Measurements from ENCODE around the gene USP47.

Gene USP47

GRCh38 chr11:11988099-11988651 is 146.4 kb downstream of the USP47 start:
- no peak overlapping the region for H3K4me3 ChIP-seq (replicated peaks; ENCODE audit: low read depth, low read length)
- peak; percentile 52 for DNase-seq (ENCODE audit: low read depth)
- TF ChIP-seq, protein P1, sequence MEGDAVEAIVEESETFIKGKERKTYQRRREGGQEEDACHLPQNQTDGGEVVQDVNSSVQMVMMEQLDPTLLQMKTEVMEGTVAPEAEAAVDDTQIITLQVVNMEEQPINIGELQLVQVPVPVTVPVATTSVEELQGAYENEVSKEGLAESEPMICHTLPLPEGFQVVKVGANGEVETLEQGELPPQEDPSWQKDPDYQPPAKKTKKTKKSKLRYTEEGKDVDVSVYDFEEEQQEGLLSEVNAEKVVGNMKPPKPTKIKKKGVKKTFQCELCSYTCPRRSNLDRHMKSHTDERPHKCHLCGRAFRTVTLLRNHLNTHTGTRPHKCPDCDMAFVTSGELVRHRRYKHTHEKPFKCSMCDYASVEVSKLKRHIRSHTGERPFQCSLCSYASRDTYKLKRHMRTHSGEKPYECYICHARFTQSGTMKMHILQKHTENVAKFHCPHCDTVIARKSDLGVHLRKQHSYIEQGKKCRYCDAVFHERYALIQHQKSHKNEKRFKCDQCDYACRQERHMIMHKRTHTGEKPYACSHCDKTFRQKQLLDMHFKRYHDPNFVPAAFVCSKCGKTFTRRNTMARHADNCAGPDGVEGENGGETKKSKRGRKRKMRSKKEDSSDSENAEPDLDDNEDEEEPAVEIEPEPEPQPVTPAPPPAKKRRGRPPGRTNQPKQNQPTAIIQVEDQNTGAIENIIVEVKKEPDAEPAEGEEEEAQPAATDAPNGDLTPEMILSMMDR (IDR thresholded peaks at IDR 0.05; ENCODE audit: low read length, missing control alignments), result no peak

DNA sequence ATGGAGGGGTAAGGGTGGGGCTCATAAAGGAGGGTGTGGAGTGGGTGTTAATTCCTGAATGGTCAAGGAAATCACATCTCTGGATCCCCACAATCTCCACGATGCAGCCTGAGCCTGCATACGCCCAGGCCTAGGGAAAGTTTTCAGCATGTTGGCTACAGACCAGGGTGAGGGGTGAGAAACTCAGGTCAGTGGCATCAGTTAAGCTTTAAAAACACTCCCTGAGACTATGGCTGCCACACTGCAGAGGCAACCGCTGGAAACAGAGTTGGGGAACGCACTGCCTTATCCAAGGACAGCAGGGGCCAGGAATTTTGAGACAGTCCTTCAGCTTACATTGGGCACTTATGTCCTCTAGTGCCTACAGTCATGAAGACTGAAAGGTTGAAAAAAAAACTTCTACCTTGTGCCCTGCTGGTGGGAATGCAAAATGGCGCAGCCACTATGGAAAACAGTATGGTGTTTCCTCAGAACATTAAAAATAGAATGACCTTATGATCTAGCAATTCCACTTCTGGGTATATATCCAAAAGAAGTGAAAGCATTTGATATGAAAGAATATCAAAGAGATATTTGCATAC is 147.0 kb downstream of the USP47 start:
- TF ChIP-seq, protein P1 (IDR thresholded peaks at IDR 0.05; ENCODE audit: low read length, missing control alignments), result peak; percentile 19
- no peak for DNase-seq (ENCODE audit: low read depth)
- no peak overlapping the region for H3K4me3 ChIP-seq (replicated peaks; ENCODE audit: low read depth, low read length)

- H3K4me3 ChIP-seq (replicated peaks; ENCODE audit: low read depth, low read length), result no peak overlapping the region
- TF ChIP-seq, protein P1 (IDR thresholded peaks at IDR 0.05; ENCODE audit: low read length, missing control alignments), result no peak
- DNase-seq (ENCODE audit: low read depth), result peak; percentile 75
Observed at GRCh38 chr11:11989774-11990744, 148.3 kb downstream of the USP47 start.

DNA sequence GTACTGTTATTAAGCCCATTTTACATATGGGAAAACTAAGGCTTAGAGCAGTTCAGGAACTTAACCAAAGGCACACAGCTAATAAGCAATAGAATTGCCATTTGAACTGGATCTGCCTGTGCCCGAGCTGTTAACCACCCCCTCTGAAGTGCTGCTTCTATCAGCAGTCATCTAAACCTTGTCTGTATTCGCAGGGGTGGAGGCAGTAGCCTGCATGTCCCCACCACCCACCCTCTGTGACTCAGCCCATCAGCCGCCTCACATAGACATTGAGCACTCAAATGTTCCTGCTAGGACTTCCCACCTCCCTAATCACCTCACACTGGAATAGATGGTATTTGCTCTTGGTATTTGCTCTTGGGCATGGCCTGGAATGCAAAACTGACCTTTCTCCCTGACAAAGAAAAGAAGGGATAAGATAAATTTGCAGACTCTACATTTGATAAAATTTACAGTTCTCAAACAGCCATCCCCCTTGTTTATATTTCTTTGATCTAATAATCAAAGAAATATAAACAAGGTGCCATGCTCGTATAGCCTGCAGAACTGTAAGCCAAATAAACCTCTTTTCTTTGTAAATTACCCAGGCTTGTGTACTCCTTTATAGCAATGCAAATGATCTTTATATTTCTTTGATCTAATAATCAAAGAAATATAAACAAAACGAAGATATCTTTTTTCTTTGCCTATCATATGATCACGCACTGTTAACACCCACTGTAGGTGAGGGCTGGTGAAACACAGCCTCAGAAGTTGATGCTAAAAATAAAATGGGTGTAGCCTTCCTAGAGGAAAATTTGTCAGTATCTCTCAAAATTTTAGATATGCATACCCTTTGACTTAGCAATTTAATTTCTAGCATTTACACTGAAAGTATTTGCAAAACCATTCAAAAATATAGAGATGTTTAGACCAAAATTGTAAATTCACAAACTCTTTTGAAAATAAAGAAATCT is 150.8 kb downstream of the USP47 start:
- no peak overlapping the region for H3K4me3 ChIP-seq (replicated peaks; ENCODE audit: low read depth, low read length)
- TF ChIP-seq, protein P1 (IDR thresholded peaks at IDR 0.05; ENCODE audit: low read length, missing control alignments), result no peak
- DNase-seq (ENCODE audit: low read depth), result no peak

GRCh38 chr11:11993839-11994238 is 152.1 kb downstream of the USP47 start:
- H3K4me3 ChIP-seq (replicated peaks; ENCODE audit: low read depth, low read length), result no peak overlapping the region
- peak; percentile 70 for DNase-seq (ENCODE audit: low read depth)
- TF ChIP-seq, protein P1 (IDR thresholded peaks at IDR 0.05; ENCODE audit: low read length, missing control alignments), result no peak

DNA sequence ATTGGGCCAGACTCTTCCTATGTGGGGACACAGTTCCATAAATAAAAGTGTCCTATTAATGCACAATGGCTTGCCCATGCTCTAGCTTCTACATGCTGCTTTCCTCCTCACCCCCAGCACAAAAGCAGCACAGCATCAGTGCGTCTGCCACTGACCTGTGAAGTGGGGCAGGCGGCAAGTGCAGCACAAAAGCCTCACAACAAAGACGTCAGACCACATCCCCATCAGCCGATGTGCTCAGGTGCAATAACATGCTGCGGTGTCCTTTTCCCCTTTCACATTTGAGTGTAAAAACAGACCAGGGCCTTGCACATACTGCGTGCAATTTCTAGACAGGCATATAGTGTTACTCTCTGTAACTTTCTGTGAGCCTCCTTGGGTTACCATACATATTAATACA is 153.8 kb downstream of the USP47 start:
- no peak for DNase-seq (ENCODE audit: low read depth)
- H3K4me3 ChIP-seq (replicated peaks; ENCODE audit: low read depth, low read length), result no peak overlapping the region
- TF ChIP-seq, protein P1 (IDR thresholded peaks at IDR 0.05; ENCODE audit: low read length, missing control alignments), result no peak

All from fibroblast of pulmonary artery (primary cell).